HG03159 (cell line): ENCODE results near the gene CD4.

ENCODE experiments used
- ATAC-seq: cut with Tn5 transposase; IDR thresholded peaks from one replicate; pipeline ENCODE4 v1.9.1; 2021; ENCODE audit warnings: mild to moderate bottlenecking, moderate library complexity; ENCODE audit not compliant: unreplicated experiment

Gene CD4

GRCh38 chr12:6765048-6765633 lies 24.2 kb upstream of the CD4 start:
- no peak for ATAC-seq

DNA sequence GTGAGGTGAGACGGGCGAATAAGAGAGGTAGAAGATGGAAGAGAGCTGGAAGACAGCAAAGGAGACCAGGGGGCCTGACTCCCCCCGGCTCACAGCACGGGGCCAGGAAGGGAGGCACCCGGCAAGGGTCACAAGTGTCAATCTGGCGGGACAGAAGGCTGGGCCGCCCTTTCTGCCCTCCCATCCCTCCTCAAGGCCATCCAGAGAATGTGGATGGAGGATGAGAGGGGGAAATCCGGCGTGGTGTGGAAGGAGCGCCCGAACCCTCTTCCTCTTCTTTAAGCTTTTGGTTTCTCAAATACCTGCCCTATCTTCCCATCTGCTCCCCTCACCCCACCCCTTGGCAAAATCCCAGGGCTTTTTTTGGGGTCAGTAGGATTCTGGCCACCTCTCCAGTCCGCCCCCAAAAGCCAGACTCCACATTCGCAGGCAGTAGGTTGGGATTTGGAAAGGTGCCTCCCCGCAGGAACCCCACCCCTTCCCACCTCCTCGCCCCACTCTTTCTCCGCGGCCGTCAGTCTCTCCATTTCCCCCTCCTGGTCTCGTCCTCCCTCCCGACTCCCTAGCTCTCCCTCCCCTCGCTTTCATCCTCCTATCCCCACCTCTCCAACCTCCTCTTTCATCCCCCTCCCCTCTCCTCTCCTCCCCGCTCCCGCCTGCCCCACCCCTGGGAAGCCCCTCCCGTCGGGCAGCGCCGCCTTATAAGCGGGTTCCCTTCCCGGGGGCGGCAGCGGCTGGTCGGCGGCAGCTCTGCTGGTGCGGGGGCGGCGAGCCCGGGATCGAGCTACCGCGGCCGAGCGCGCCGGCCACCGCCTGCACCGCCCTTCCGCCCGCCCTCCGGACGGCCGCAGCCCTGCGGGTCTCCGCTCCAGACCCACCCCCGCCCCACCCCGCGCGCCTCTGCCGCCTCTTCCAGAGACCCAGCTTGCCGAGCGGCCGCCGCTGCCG lies 23.4 kb upstream of the CD4 start, which contains the start of gene PTMS:
PTMS (plus strand) TSS at position 730 of the 948 bp plus-strand sequence. CDS start 343 bp downstream, outside the sequence.
- peak; percentile 9 for ATAC-seq

GRCh38 chr12:6766651-6767349 lies 22.5 kb upstream of the CD4 start:
- peak; percentile 45 for ATAC-seq

- no peak for ATAC-seq
Measured at GRCh38 chr12:6767353-6768319, 21.7 kb upstream of the CD4 start.

- no peak for ATAC-seq
Measured at GRCh38 chr12:6768437-6768914, 20.9 kb upstream of the CD4 start.

GRCh38 chr12:6768990-6769389 lies 20.3 kb upstream of the CD4 start:
- no peak for ATAC-seq

DNA sequence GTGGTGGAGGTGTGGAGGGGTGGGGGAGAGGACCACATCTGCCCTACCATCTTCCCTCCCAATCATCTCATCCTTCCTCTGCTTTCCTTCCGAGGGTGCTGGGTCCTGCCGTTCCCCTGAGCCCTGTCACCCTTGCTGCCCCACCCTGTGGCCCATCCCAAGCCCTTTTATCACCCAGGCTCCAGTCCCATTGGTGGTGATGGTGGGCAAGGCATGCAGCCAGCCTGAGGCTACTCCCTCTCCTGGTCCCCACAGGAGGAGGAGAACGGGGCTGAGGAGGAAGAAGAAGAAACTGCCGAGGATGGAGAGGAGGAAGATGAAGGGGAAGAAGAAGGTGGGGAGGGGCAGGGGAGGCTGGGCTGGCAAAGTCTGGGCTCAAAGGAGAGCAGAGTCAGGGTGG lies 19.7 kb upstream of the CD4 start:
- no peak for ATAC-seq

- no peak for ATAC-seq
Measured at GRCh38 chr12:6770094-6770493, 19.2 kb upstream of the CD4 start.

DNA sequence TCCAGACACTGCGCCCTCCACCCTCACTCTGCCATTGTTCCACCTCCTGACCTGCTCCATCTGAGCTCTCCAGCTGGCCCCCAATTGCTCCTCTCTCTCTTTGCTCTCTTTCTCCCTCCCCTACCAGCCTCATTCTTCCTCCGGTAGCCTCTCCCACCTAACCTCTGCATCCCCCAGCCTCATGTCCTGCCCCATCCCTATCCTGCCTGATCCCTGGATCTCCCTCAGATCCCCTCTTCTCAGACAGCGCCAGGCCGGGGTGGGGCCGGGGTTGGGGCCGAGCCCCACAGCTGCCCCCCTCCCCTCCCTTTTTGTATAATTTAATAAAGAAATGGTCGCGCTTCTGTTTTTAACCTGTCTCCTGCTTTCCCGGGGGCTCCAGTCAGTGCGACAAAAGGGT lies 18.7 kb upstream of the CD4 start:
- no peak for ATAC-seq

DNA sequence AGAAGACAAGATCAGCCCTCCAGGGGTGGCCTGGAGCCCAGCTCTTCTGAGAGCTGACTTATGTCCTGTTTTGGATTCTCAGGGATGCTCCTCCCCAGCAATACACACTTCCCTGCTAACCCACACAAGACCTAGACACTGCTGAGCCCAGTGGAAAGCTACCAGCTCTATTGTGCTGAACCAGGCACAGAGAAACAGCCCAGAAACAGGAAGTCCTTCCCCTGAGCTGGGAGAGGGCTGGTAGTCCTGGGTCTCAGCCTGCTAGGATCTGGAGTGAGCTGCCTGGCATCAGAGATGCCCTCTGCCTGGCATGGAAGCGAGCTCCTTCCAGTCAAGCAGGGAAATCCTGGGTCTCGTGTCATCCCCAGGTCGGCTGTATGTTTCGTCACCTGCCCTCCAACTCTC lies 18.2 kb upstream of the CD4 start:
- ATAC-seq: no peak

- ATAC-seq: no peak
Measured at GRCh38 chr12:6771509-6772330, 17.6 kb upstream of the CD4 start.

GRCh38 chr12:6772331-6772695 lies 17.0 kb upstream of the CD4 start, which contains the start of gene LAG3:
Gene LAG3 (plus strand): TSS chr12:6772520. CDS start chr12:6772853, 333 bp downstream.
- no peak for ATAC-seq

DNA sequence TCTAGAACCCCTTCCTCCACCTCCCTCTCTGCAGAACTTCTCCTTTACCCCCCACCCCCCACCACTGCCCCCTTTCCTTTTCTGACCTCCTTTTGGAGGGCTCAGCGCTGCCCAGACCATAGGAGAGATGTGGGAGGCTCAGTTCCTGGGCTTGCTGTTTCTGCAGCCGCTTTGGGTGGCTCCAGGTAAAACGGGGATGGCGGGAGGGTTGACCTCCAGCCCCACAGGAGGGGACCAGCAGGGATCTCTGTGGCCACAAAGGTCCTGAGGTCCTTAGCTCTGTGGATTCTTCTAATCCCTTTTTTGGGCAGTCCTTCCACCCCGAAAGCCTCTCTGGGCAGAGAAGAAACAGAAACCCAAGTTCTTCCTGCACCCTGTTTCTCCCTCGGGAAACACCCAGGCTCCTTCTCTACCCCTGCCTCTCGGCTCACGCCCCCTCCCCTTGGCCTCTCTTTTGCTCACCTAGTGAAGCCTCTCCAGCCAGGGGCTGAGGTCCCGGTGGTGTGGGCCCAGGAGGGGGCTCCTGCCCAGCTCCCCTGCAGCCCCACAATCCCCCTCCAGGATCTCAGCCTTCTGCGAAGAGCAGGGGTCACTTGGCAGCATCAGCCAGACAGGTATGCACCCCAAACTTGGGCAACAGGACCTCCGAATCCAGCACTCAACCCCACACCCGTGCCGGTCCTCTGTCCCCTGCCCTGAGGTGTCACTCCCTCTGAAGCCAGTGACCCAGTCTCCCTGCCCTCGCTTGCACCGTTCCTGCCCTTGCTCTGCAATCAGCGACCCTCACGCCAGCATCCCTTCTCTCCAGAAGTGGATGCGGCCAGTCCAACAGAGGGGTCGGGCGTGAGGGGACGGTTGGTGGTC lies 16.4 kb upstream of the CD4 start:
- no peak for ATAC-seq

- ATAC-seq: no peak
Measured at GRCh38 chr12:6773590-6774351, 15.6 kb upstream of the CD4 start.

DNA sequence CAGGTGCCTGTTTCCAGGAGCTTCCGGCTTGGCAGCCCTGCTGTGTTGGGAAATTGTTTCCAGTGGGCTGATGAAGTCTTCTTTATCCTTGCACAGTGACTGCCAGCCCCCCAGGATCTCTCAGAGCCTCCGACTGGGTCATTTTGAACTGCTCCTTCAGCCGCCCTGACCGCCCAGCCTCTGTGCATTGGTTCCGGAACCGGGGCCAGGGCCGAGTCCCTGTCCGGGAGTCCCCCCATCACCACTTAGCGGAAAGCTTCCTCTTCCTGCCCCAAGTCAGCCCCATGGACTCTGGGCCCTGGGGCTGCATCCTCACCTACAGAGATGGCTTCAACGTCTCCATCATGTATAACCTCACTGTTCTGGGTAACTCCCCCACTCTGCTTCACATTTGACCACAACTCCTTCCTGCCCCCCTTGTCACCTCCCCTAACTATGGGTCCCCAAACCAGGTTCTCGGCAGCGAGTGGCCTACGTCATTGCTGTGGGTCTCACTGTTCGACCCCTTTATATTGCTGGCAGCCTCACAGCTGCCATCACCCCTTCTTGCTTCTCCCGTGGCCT lies 14.7 kb upstream of the CD4 start:
- ATAC-seq: no peak

- no peak for ATAC-seq
Measured at GRCh38 chr12:6775185-6776174, 13.8 kb upstream of the CD4 start.
